A549 (cell line): ENCODE results near the gene DPEP3.

Source experiments
- BHLHE40 ChIP-seq: IDR thresholded peaks from 2 replicates; pipeline ENCODE4 v1.6.1; 2012; ENCODE audit warnings: low read depth, low read length, inconsistent platforms
- CEBPB ChIP-seq, 2 experiments: fragments of >200 bp in 1 of 2; sonication (Bioruptor Twin) in 1 of 2; formaldehyde crosslinking in 1 of 2; IDR thresholded peaks; 2 replicates each; pipeline ENCODE4 v1.6.1; 2012 to 2016
- CTCF ChIP-seq: fragments of >200 bp; sonication (Bioruptor Twin); formaldehyde crosslinking; IDR thresholded peaks from 3 replicates; pipeline ENCODE4 v1.5.1; 2016
- EP300 ChIP-seq, 2 experiments: fragments of >200 bp; sonication (Bioruptor Twin); formaldehyde crosslinking; IDR thresholded peaks; 2 replicates in 1 of 2; 3 replicates in 1 of 2; pipeline ENCODE4 v1.6.1; 2016 to 2017
- MAZ ChIP-seq: fragments of 150-350 bp; IDR thresholded peaks from 2 replicates; pipeline ENCODE4 v1.6.1; 2014; ENCODE audit warnings: antibody characterized with exemption, low read depth, low read length, borderline replicate concordance
- POLR2A ChIP-seq: IDR thresholded peaks from 2 replicates; pipeline ENCODE4 v1.6.1; 2012; ENCODE audit warnings: mild to moderate bottlenecking, low read length
- POLR2AphosphoS2 ChIP-seq: conservative IDR thresholded peaks from 2 replicates; pipeline ENCODE4 v1.6.1; 2012; ENCODE audit warnings: low read length, improper control_type of control experiment, inconsistent platforms
- TF ChIP-seq, protein P1 (sequence below): IDR thresholded peaks from 2 replicates; pipeline ENCODE4 v1.6.1; 2012

- TF ChIP-seq, protein P1, sequence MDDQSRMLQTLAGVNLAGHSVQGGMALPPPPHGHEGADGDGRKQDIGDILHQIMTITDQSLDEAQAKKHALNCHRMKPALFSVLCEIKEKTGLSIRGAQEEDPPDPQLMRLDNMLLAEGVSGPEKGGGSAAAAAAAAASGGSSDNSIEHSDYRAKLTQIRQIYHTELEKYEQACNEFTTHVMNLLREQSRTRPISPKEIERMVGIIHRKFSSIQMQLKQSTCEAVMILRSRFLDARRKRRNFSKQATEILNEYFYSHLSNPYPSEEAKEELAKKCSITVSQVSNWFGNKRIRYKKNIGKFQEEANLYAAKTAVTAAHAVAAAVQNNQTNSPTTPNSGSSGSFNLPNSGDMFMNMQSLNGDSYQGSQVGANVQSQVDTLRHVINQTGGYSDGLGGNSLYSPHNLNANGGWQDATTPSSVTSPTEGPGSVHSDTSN, result no peak
- TF ChIP-seq EP300 (IDR thresholded peaks at IDR 0.05) (no peak), CEBPB (IDR thresholded peaks at IDR 0.05) (no peak), CTCF (no peak), POLR2A (no peak), POLR2AphosphoS2 (no peak), MAZ (no peak), BHLHE40 (no peak)
These were observed 15.1 kb upstream of the DPEP3 start for GRCh38 chr16:67995423-67995822.
